Heart right ventricle (tissue), 16 donors: ENCODE data around the gene CCDC27. TPM values are rescaled to one million over a fixed set of nuclear protein-coding genes. Genes with fewer than 3 reads are reported as not detected.

Source experiments
- ATAC-seq, 8 donors: fragments of 200-7000 bp; cut with Tn5 transposase; one replicate each; pipeline ENCODE4 v1.9.1; 2020; ENCODE audit warnings: mild to moderate bottlenecking in 8 of 8, moderate library complexity in 8 of 8, moderate number of reproducible peaks in 1 of 8
- DNase-seq, 2 donors: peaks; one replicate each; pipeline ENCODE4 v3.0.0-alpha.2; 2020
- H3K27ac ChIP-seq, 10 donors: fragments of 200-600 bp; sonication (generic) in 2 of 10; one replicate each; pipeline versions ENCODE4 v1.5.0 to v1.8.0; 2020 to 2022; ENCODE audit warnings: mild to moderate bottlenecking in 3 of 10
- H3K27me3 ChIP-seq, 7 donors: fragments of 200-600 bp; one replicate each; pipeline ENCODE4 v1.8.0; 2021 to 2022; ENCODE audit warnings: mild to moderate bottlenecking in 2 of 7
- H3K36me3 ChIP-seq, 9 donors: fragments of 200-600 bp; sonication (generic) in 1 of 9; one replicate each; pipeline versions ENCODE4 v1.5.0 to v1.8.0; 2020 to 2022; ENCODE audit warnings: mild to moderate bottlenecking in 2 of 9
- H3K4me1 ChIP-seq, 9 donors: fragments of 200-600 bp; sonication (generic) in 1 of 9; one replicate each; pipeline versions ENCODE4 v1.5.0 to v1.8.0; 2020 to 2022; ENCODE audit warnings: mild to moderate bottlenecking in 4 of 9
- H3K4me3 ChIP-seq, 10 donors: fragments of 200-600 bp; sonication (generic) in 2 of 10; one replicate each; pipeline versions ENCODE4 v1.5.0 to v1.8.0; 2020 to 2022; ENCODE audit warnings: mild to moderate bottlenecking in 7 of 10, moderate library complexity in 2 of 10
- H3K9me3 ChIP-seq, 11 donors: fragments of 200-600 bp in 10 of 11; sonication (generic) in 2 of 11; one replicate each; pipeline versions ENCODE4 v1.5.0 to v1.8.0; 2013 to 2022; ENCODE audit warnings: mild to moderate bottlenecking in 2 of 11, control low read depth in 1 of 11, moderate library complexity in 1 of 11
- CTCF ChIP-seq, 9 donors: fragments of 200-600 bp; sonication (generic) in 2 of 9; IDR thresholded peaks; one replicate each; pipeline versions ENCODE4 v1.5.0 to v1.8.0; 2021 to 2022; ENCODE audit warnings: antibody characterized with exemption in 9 of 9, mild to moderate bottlenecking in 5 of 9, moderate library complexity in 1 of 9
- WGBS, 2 donors: extraction: QIAGEN DNeasy Blood & Tissue Kit; methylation state at CpG; one replicate each; pipeline ENCODE4 v1.1.7; 2013; ENCODE audit warnings: inconsistent platforms in 1 of 2; 5-methylcytosine and 5-hydroxymethylcytosine counted together
- intact Hi-C, 10 donors: fragments of 100-400 bp; cut with DNase I; formaldehyde crosslinking; loops; one replicate each; pipeline versions ENCODE4 v1.11.1 to v1.14.2; 2022
- polyA plus RNA-seq, 2 donors: library from polyadenylated mRNA; stranded (reverse); fragments of 200-250 nt; gene quantifications; one replicate each; pipeline ENCODE4 v1.2.3, GENCODE V29; 2013
- total RNA-seq, 10 donors: library from RNA; stranded (reverse); fragmentation: NEBNext Ultra II Directional in 3 of 10; extraction: Animal tissue kit (Norgen Biotek cat#: 25700) in 3 of 10; gene quantifications; one replicate each; pipeline versions ENCODE4 v1.2.1 to v1.2.4, GENCODE V29; 2021 to 2023
- donor health status: Arrhythmogenic right ventricular cardiomyopathy.
- donor health status: ischemic (EF 13 %, LVEDD 7.1; RV severe dilation, severe dysfunction).
- donor health status: healthy with polysubstance abuse.
- donor health status: DM: no; HTN: yes; CAD: no.
- donor health status: DM: no; HTN: no; CAD: no.
- donor health status: ischemic (EF 25% LVEDD 6.9; RV normal size, moderate dysfunction).
- donor health status: ischemic (EF 25% LVEDD 5.7; RV mildly dilated, moderate dysfunction).
- donor health status: healthy.
- donor health status: DM: yes; HTN: yes; CAD: no.
- donor health status: Ischemic cardiomyopathy.
- donor health status: ischemic (EF 35%, LVEDD 5.7; RV mildly dilated, moderate dysfunction).
- donor health status: nonischemic (EF 11% LVEDD 7.7; RV severe dilation, severe dysfunction).
- donor health status: DM: yes; HTN: yes; CAD: no.
- donor health status: PGD.
- donor health status: ischemic (EF 29% LVEDD 5.4; RV normal size, mild dysfunction).
- donor health status: nonischemic (EF 23%, LVEDD 6.1; RV moderate dilation, normal function).

The CCDC27 gene
- total and polyA plus RNA-seq, 12 donors, result 0.03 TPM; not detected in 11

- Histone ChIP-seq H3K9me3 (no peaks in the 10 kb centered on the region), H3K36me3 (peaks cover 0 to 30% (median 5%) of the 10 kb centered on the region in 9 donors), H3K4me1 (peaks cover 0 to 34% (median 11%) of the 10 kb centered on the region in 9 donors), H3K4me3 (peak overlapping the region in 1 of 10 donors; percentile 6), H3K27me3 (peaks cover 0 to 30% (median 12%) of the 10 kb centered on the region in 7 donors), H3K27ac (no peak overlapping the region)
- peak in 5 of 8 donors; percentile 9 to 23 (median 17) for ATAC-seq
- TF ChIP-seq CTCF (IDR thresholded peaks at IDR 0.05), result no peak
- peak in 1 of 2 donors; percentile 11 for DNase-seq
- intact Hi-C loops, result no loop called here
- WGBS, 2 donors, result 27 to 36% methylated on average over 37 of the region's 37 CpGs
Measured at GRCh38 chr1:3732434-3733093, 19.7 kb upstream of the CCDC27 start.

- TF ChIP-seq CTCF (IDR thresholded peaks at IDR 0.05), result no peak
- Histone ChIP-seq H3K27me3 (peaks cover 0 to 23% (median 7%) of the 10 kb centered on the region in 7 donors), H3K9me3 (no peaks in the 10 kb centered on the region), H3K4me1 (peaks cover 0 to 34% (median 11%) of the 10 kb centered on the region in 9 donors), H3K36me3 (peaks cover 0 to 38% (median 5%) of the 10 kb centered on the region in 9 donors), H3K4me3 (peak overlapping the region in 1 of 10 donors; percentile 6), H3K27ac (no peak overlapping the region)
- DNase-seq, result no peak
- ATAC-seq, result peak in 1 of 8 donors; percentile 9
- 73 to 74% methylated on average over 29 of the region's 29 CpGs for WGBS, 2 donors
- intact Hi-C loops, result no loop called here
Measured at GRCh38 chr1:3733094-3733882, 19.0 kb upstream of the CCDC27 start.

GRCh38 chr1:3733883-3734589 lies 18.2 kb upstream of the CCDC27 start:
- DNase-seq (no peak), ATAC-seq (peak in 1 of 8 donors; percentile 3)
- WGBS, 2 donors, result 88 to 89% methylated on average over 17 of the region's 17 CpGs
- Histone ChIP-seq H3K9me3 (no peaks in the 10 kb centered on the region), H3K4me1 (peaks cover 0 to 34% (median 11%) of the 10 kb centered on the region in 9 donors), H3K27ac (no peak overlapping the region), H3K36me3 (peaks cover 0 to 45% (median 8%) of the 10 kb centered on the region in 9 donors), H3K27me3 (peaks cover 0 to 20% (median 7%) of the 10 kb centered on the region in 7 donors), H3K4me3 (no peak overlapping the region)
- intact Hi-C loops, result no loop called here
- TF ChIP-seq CTCF (IDR thresholded peaks at IDR 0.05), result no peak

GRCh38 chr1:3734602-3735001 lies 17.6 kb upstream of the CCDC27 start:
- no peak for TF ChIP-seq CTCF (IDR thresholded peaks at IDR 0.05)
- ATAC-seq (no peak), DNase-seq (no peak)
- no peaks in the 10 kb centered on the region for H3K9me3 ChIP-seq
- intact Hi-C loops, result no loop called here
- peaks cover 0 to 15% (median 7%) of the 10 kb centered on the region in 7 donors for H3K27me3 ChIP-seq
- H3K36me3 ChIP-seq, result peaks cover 0 to 46% (median 8%) of the 10 kb centered on the region in 9 donors
- no peak overlapping the region for H3K27ac ChIP-seq
- 87 to 89% methylated on average over 16 of the region's 16 CpGs for WGBS, 2 donors
- H3K4me1 ChIP-seq, result peaks cover 0 to 34% (median 11%) of the 10 kb centered on the region in 9 donors
- no peak overlapping the region for H3K4me3 ChIP-seq
